ENCODE results near the gene MAN2A1. TPM values are rescaled to one million over a fixed set of nuclear protein-coding genes. Genes with fewer than 3 reads are reported as not detected.

Gene MAN2A1
- total and polyA plus RNA-seq, 2 experiments from 2014 or later = 32.5 to 129 TPM

- no peak for TF ChIP-seq POLR2AphosphoS5 (IDR thresholded peaks at IDR 0.05; ENCODE audit: low read depth)
- TF ChIP-seq CREB1 (CRISPR knock-in tag; IDR thresholded peaks at IDR 0.05; ENCODE audit: low read depth) = no peak
- no peak for TF ChIP-seq ZNF462 (CRISPR knock-in tag; IDR thresholded peaks at IDR 0.05)
Measured at GRCh38 chr5:109704282-109704952, 14.7 kb downstream of the MAN2A1 start (continued).

GRCh38 chr5:109705596-109705995 lies 15.9 kb downstream of the MAN2A1 start:
- Histone ChIP-seq H4K20me1 (replicated peaks; ENCODE audit: insufficient read depth) (peaks cover 47% of the 10 kb centered on the region), H3K27me3 (ENCODE audit: insufficient read depth) (no peaks in the 10 kb centered on the region), H3K27ac (ENCODE audit: low read depth) (no peak overlapping the region), H3K9me2 (ENCODE audit: insufficient read depth) (no peaks in the 10 kb centered on the region; the same call in none of the 2 replicates), H3F3A (replicated peaks; ENCODE audit: low read depth) (no peaks in the 10 kb centered on the region), H3K79me2 (replicated peaks; ENCODE audit: insufficient read depth) (peaks cover 100% of the 10 kb centered on the region), H2AFZ (no peak overlapping the region), H3K4me1 (ENCODE audit: insufficient read depth) (peaks cover 26% of the 10 kb centered on the region), H3K4me2 (no peak overlapping the region), H3K4me3 (no peak overlapping the region), H3K36me3 (ENCODE audit: insufficient read depth) (no peaks in the 10 kb centered on the region)
- DNase-seq (ENCODE audit: low spot score) (peak; percentile 35), ATAC-seq (peak; percentile 34)
- H3K27ac Mint-ChIP-seq = peak overlapping the region; percentile 7; the same call in 1 of the 2 replicates
- H3K36me3 Mint-ChIP-seq (ENCODE audit: low read depth) = peaks cover 8% of the 10 kb centered on the region; the same call in 2 of the 3 replicates
- no peak overlapping the region for H3K4me3 Mint-ChIP-seq
- no peaks in the 10 kb centered on the region for H3K27me3 Mint-ChIP-seq (ENCODE audit: insufficient read depth, low read depth, poor library complexity)
- H3K4me1 Mint-ChIP-seq = peaks cover 60% of the 10 kb centered on the region
- no peaks in the 10 kb centered on the region for H3K9me3 Mint-ChIP-seq
- no peak for TF ChIP-seq EZH2phosphoT487 (IDR thresholded peaks at IDR 0.05; ENCODE audit: unreplicated experiment)
- no peak for TF ChIP-seq NANOG (IDR thresholded peaks at IDR 0.05; ENCODE audit: borderline replicate concordance)
- no peak for TF ChIP-seq EZH2 (IDR thresholded peaks at IDR 0.05; ENCODE audit: low read depth, unreplicated experiment)
- no peak for TF ChIP-seq JUNB (IDR thresholded peaks at IDR 0.05; ENCODE audit: unreplicated experiment)
- TF ChIP-seq STAT1 (IDR thresholded peaks at IDR 0.05; ENCODE audit: unreplicated experiment) = no peak
- no peak for TF ChIP-seq ZNF331 (CRISPR knock-in tag; IDR thresholded peaks at IDR 0.05; ENCODE audit: low read depth)
- TF ChIP-seq CTCF (conservative IDR thresholded peaks at IDR 0.05; ENCODE audit: low read depth in 2 of 2) = no peak
- no peak for TF ChIP-seq ZNF114 (CRISPR knock-in tag; IDR thresholded peaks at IDR 0.05)
- no peak for TF ChIP-seq CREB1 (CRISPR knock-in tag; IDR thresholded peaks at IDR 0.05; ENCODE audit: low read depth)
